ENCODE results near the gene PPP1R13L.

GRCh38 chr19:45340232-45340898 lies 64.5 kb downstream of the PPP1R13L start, which contains the start of gene KLC3:
- TF ChIP-seq ATF3 (IDR thresholded peaks at IDR 0.05): no peak
- no peak for TF ChIP-seq CTCF (IDR thresholded peaks at IDR 0.05; ENCODE audit: low read depth, low read length, missing input control)
- TF ChIP-seq MAX (IDR thresholded peaks at IDR 0.05): no peak
- no peak for TF ChIP-seq JUND (IDR thresholded peaks at IDR 0.05)
- no peak for TF ChIP-seq FOXA2 (IDR thresholded peaks at IDR 0.05)
- no peak for TF ChIP-seq RAD21 (IDR thresholded peaks at IDR 0.05)
- TF ChIP-seq SP1 (IDR thresholded peaks at IDR 0.05): no peak
- no peak for TF ChIP-seq TAF1 (conservative IDR thresholded peaks at IDR 0.05)
- TF ChIP-seq YY1 (IDR thresholded peaks at IDR 0.05): no peak
- no peak for TF ChIP-seq GABPA (IDR thresholded peaks at IDR 0.05 in 1 of 2, conservative IDR thresholded peaks at IDR 0.05 in 1 of 2)
- no peak for TF ChIP-seq ZBTB33 (IDR thresholded peaks at IDR 0.05)
- TF ChIP-seq EGR1 (IDR thresholded peaks at IDR 0.05; ENCODE audit: low read depth in 2 of 2): no peak
- no peak for TF ChIP-seq HNF4A (conservative IDR thresholded peaks at IDR 0.05)
